GM23338 (cell line): ENCODE results near the gene NF1. TPM values are rescaled to one million over a fixed set of nuclear protein-coding genes. Genes with fewer than 3 reads are reported as not detected.

ENCODE experiments used
- ATAC-seq: fragments of 200-7000 bp; cut with Tn5 transposase; 3 replicates; pipeline ENCODE4 v1.9.1; 2020
- DNase-seq: peaks from one replicate; pipeline ENCODE4 v3.0.0-alpha.2; 2015; ENCODE audit warnings: low spot score
- H2AFZ ChIP-seq: fragments of 200-600 bp; sonication (generic); 2 replicates; pipeline ENCODE4 v1.8.0; 2016; ENCODE audit warnings: antibody characterized with exemption, mild to moderate bottlenecking, moderate library complexity
- H3F3A ChIP-seq: fragments of 200-600 bp; sonication (generic); replicated peaks from 2 replicates; pipeline ENCODE4 v1.8.0; 2017; ENCODE audit warnings: antibody characterized with exemption, mixed run types, low read depth
- H3K27ac ChIP-seq: fragments of 200-600 bp; sonication (generic); 2 replicates; pipeline ENCODE4 v1.6.1; 2016; ENCODE audit warnings: low read depth
- H3K27me3 ChIP-seq: fragments of 200-600 bp; sonication (generic); 2 replicates; pipeline ENCODE4 v1.8.0; 2016; ENCODE audit warnings: mild to moderate bottlenecking, mixed run types, moderate library complexity; ENCODE audit not compliant: insufficient read depth
- H3K36me3 ChIP-seq: fragments of 200-600 bp; sonication (generic); 2 replicates; pipeline ENCODE4 v1.8.0; 2016; ENCODE audit warnings: mild to moderate bottlenecking; ENCODE audit not compliant: insufficient read depth
- H3K4me1 ChIP-seq: fragments of 200-600 bp; sonication (generic); 2 replicates; pipeline ENCODE4 v1.8.0; 2016; ENCODE audit warnings: mild to moderate bottlenecking, moderate library complexity; ENCODE audit not compliant: insufficient read depth
- H3K4me2 ChIP-seq: fragments of 200-600 bp; sonication (generic); 2 replicates; pipeline ENCODE4 v1.7.1; 2017; ENCODE audit warnings: mixed run types
- H3K4me3 ChIP-seq: fragments of 200-600 bp; sonication (generic); 2 replicates; pipeline ENCODE4 v1.6.1; 2016; ENCODE audit warnings: mixed run types
- H3K79me2 ChIP-seq: fragments of 200-600 bp; sonication (generic); replicated peaks from 2 replicates; pipeline ENCODE4 v1.8.0; 2017; ENCODE audit warnings: mild to moderate bottlenecking; ENCODE audit not compliant: insufficient read depth
- H3K9me2 ChIP-seq: fragments of 200-600 bp; sonication (generic); 2 replicates; pipeline ENCODE4 v1.8.0; 2017; ENCODE audit not compliant: insufficient read depth
- H4K20me1 ChIP-seq: fragments of 200-600 bp; sonication (generic); replicated peaks from 2 replicates; pipeline ENCODE4 v1.8.0; 2017; ENCODE audit warnings: mild to moderate bottlenecking; ENCODE audit not compliant: insufficient read depth
- H3K27ac Mint-ChIP-seq: 2 replicates; pipeline ENCODE4 v1.8.0; 2020; ENCODE audit warnings: inconsistent platforms, mild to moderate bottlenecking, moderate library complexity, mixed read lengths
- H3K27me3 Mint-ChIP-seq: 3 replicates; pipeline ENCODE4 v1.8.0; 2022; ENCODE audit warnings: low read depth, mild to moderate bottlenecking, moderate library complexity, mixed read lengths, inconsistent platforms; ENCODE audit not compliant: insufficient read depth, poor library complexity
- H3K36me3 Mint-ChIP-seq: 3 replicates; pipeline ENCODE4 v1.8.0; 2021; ENCODE audit warnings: low read depth, mild to moderate bottlenecking, inconsistent platforms, moderate library complexity, mixed read lengths
- H3K4me1 Mint-ChIP-seq: 3 replicates; pipeline ENCODE4 v1.8.0; 2020; ENCODE audit warnings: mild to moderate bottlenecking, inconsistent platforms, mixed read lengths
- H3K4me3 Mint-ChIP-seq: 3 replicates; pipeline ENCODE4 v1.8.0; 2021; ENCODE audit warnings: moderate library complexity, mild to moderate bottlenecking, inconsistent platforms, mixed read lengths
- H3K9me3 Mint-ChIP-seq: 3 replicates; pipeline ENCODE4 v1.8.0; 2020; ENCODE audit warnings: moderate library complexity, mild to moderate bottlenecking, inconsistent platforms, mixed read lengths
- POLR2AphosphoS5 ChIP-seq: IDR thresholded peaks from 2 replicates; pipeline ENCODE4 v1.6.1; 2016; ENCODE audit warnings: antibody characterized with exemption, low read depth
- ZNF114 ChIP-seq: fragments of 250-450 bp; sonication (Bioruptor Pico); IDR thresholded peaks from 2 replicates; pipeline ENCODE4 v1.5.0; 2020; ENCODE audit warnings: mild to moderate bottlenecking, moderate library complexity
- ZNF462 ChIP-seq: fragments of 250-450 bp; sonication (Bioruptor Pico); IDR thresholded peaks from 2 replicates; pipeline ENCODE4 v1.5.0; 2020; ENCODE audit warnings: mild to moderate bottlenecking, moderate library complexity
- polyA plus RNA-seq: library from polyadenylated mRNA; unstranded; fragments of >200 nt; fragmentation: Nextera tagmentation; extraction: Ambion mirVana; gene quantifications from 2 replicates; pipeline ENCODE4 v1.2.1, GENCODE V29; 2016
- total RNA-seq: library from RNA; depleted of rRNA; stranded (reverse); fragments of >200 nt; shearing (Covaris generic); gene quantifications from 2 replicates; pipeline ENCODE4 v1.2.3, GENCODE V29; 2014
- TF ChIP-seq, protein P1 (sequence below): IDR thresholded peaks from 2 replicates; pipeline ENCODE4 v1.6.1; 2016; ENCODE audit warnings: antibody characterized with exemption
- TF ChIP-seq, protein P2 (sequence below): IDR thresholded peaks from one replicate; pipeline ENCODE4 v1.6.1; 2018; ENCODE audit warnings: antibody characterized with exemption; ENCODE audit not compliant: unreplicated experiment

The NF1 gene
- total and polyA plus RNA-seq, 2 experiments from 2014 or later, result 16.3 to 49.7 TPM

- Histone ChIP-seq H3K27me3 (no peaks in the 10 kb centered on the region), H2AFZ (no peak overlapping the region), H4K20me1 (no peaks in the 10 kb centered on the region), H3K79me2 (no peaks in the 10 kb centered on the region), H3K27ac (no peak overlapping the region), H3K4me3 (no peak overlapping the region), H3F3A (no peaks in the 10 kb centered on the region), H3K36me3 (no peaks in the 10 kb centered on the region), H3K4me1 (no peaks in the 10 kb centered on the region), H3K4me2 (no peak overlapping the region), H3K9me2 (peaks cover 2% of the 10 kb centered on the region; the same call in 1 of the 2 replicates)
- Mint-ChIP-seq H3K4me3 (no peak overlapping the region), H3K27ac (no peak overlapping the region), H3K36me3 (no peaks in the 10 kb centered on the region; the same call in 2 of the 3 replicates), H3K4me1 (no peaks in the 10 kb centered on the region; the same call in 2 of the 3 replicates), H3K27me3 (peaks cover 4% of the 10 kb centered on the region), H3K9me3 (peaks cover 18% of the 10 kb centered on the region; the same call in 2 of the 3 replicates)
- TF ChIP-seq, protein P1, sequence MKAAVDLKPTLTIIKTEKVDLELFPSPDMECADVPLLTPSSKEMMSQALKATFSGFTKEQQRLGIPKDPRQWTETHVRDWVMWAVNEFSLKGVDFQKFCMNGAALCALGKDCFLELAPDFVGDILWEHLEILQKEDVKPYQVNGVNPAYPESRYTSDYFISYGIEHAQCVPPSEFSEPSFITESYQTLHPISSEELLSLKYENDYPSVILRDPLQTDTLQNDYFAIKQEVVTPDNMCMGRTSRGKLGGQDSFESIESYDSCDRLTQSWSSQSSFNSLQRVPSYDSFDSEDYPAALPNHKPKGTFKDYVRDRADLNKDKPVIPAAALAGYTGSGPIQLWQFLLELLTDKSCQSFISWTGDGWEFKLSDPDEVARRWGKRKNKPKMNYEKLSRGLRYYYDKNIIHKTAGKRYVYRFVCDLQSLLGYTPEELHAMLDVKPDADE, result no peak
- TF ChIP-seq ZNF462 (CRISPR knock-in tag), result no peak
- TF ChIP-seq ZNF114, result no peak
- ATAC-seq (no peak), DNase-seq (no peak)
Observed at GRCh38 chr17:31050948-31051347, 43.8 kb upstream of the NF1 start.

- Histone ChIP-seq H3K36me3 (no peaks in the 10 kb centered on the region), H3K27me3 (no peaks in the 10 kb centered on the region), H3K4me3 (no peak overlapping the region), H3K4me1 (no peaks in the 10 kb centered on the region), H3K79me2 (no peaks in the 10 kb centered on the region), H3K4me2 (no peak overlapping the region), H4K20me1 (no peaks in the 10 kb centered on the region), H3K27ac (no peak overlapping the region), H2AFZ (no peak overlapping the region), H3K9me2 (peaks cover 2% of the 10 kb centered on the region; the same call in 1 of the 2 replicates), H3F3A (no peaks in the 10 kb centered on the region)
- Mint-ChIP-seq H3K4me3 (no peak overlapping the region), H3K27me3 (peaks cover 4% of the 10 kb centered on the region), H3K9me3 (peaks cover 18% of the 10 kb centered on the region; the same call in 2 of the 3 replicates), H3K27ac (no peak overlapping the region), H3K36me3 (no peaks in the 10 kb centered on the region; the same call in 2 of the 3 replicates), H3K4me1 (no peaks in the 10 kb centered on the region; the same call in 2 of the 3 replicates)
- no peak for DNase-seq
- no peak for ATAC-seq
- TF ChIP-seq POLR2AphosphoS5 (no peak), ZNF114 (no peak)
- TF ChIP-seq, protein P2, sequence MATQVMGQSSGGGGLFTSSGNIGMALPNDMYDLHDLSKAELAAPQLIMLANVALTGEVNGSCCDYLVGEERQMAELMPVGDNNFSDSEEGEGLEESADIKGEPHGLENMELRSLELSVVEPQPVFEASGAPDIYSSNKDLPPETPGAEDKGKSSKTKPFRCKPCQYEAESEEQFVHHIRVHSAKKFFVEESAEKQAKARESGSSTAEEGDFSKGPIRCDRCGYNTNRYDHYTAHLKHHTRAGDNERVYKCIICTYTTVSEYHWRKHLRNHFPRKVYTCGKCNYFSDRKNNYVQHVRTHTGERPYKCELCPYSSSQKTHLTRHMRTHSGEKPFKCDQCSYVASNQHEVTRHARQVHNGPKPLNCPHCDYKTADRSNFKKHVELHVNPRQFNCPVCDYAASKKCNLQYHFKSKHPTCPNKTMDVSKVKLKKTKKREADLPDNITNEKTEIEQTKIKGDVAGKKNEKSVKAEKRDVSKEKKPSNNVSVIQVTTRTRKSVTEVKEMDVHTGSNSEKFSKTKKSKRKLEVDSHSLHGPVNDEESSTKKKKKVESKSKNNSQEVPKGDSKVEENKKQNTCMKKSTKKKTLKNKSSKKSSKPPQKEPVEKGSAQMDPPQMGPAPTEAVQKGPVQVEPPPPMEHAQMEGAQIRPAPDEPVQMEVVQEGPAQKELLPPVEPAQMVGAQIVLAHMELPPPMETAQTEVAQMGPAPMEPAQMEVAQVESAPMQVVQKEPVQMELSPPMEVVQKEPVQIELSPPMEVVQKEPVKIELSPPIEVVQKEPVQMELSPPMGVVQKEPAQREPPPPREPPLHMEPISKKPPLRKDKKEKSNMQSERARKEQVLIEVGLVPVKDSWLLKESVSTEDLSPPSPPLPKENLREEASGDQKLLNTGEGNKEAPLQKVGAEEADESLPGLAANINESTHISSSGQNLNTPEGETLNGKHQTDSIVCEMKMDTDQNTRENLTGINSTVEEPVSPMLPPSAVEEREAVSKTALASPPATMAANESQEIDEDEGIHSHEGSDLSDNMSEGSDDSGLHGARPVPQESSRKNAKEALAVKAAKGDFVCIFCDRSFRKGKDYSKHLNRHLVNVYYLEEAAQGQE, result no peak
Observed at GRCh38 chr17:31051506-31051905, 43.3 kb upstream of the NF1 start.
